A549 treated with Hydrocortisone at 1 μM for 4 hours (cell line): ENCODE results near the gene DENND11. TPM values are rescaled to one million over a fixed set of nuclear protein-coding genes. Genes with fewer than 3 reads are reported as not detected.

Source experiments
- total RNA-seq: library from RNA; stranded (reverse); fragments of 200-300 nt; extraction: Qiagen RNA extraction; gene quantifications from 5 replicates; pipeline ENCODE4 v1.2.3, GENCODE V29; 2022

Gene DENND11, protein sequence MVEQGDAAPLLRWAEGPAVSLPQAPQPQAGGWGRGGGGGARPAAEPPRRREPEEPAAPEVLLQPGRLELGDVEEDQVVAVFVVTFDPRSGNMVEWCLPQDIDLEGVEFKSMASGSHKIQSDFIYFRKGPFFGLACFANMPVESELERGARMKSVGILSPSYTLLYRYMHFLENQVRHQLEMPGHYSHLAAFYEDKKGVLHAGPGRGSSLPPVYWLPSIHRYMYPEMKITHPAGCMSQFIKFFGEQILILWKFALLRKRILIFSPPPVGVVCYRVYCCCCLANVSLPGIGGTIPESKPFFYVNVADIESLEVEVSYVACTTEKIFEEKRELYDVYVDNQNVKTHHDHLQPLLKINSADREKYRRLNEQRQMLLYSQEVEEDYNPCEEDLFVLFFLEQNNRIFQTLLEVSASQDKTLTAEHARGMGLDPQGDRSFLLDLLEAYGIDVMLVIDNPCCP
- total RNA-seq: 4.1 to 7.5 TPM (median 5.5 TPM) in 5 replicates

DNA sequence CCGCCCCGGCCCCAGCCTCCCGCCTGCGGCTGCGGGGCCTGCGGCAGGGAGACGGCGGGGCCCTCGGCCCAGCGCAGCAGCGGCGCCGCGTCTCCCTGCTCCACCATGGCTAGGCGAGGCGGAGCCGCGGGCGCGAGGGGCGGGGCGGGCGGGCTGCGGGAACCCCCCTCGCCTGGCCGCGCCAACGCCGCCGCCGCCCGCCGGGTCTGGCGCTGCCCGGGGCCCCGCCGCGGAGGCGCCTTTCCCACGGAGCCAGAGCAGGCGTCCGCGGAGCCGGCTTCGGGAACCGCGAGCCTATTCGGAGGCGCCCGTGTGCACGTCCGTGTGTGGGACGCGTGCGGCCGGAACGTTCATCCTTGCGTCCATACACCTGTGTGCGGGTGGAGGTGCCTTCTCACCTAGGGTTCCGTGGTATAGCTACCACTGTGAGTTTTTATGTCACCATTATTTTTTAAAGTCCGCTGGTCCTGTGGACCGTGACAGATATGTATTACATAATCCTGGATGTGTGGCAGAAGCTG is at the start of gene DENND11:
Gene DENND11 (minus strand): TSS at position 120 of the 521 bp plus-strand sequence. CDS start 13 bp downstream, at position 107.

DNA sequence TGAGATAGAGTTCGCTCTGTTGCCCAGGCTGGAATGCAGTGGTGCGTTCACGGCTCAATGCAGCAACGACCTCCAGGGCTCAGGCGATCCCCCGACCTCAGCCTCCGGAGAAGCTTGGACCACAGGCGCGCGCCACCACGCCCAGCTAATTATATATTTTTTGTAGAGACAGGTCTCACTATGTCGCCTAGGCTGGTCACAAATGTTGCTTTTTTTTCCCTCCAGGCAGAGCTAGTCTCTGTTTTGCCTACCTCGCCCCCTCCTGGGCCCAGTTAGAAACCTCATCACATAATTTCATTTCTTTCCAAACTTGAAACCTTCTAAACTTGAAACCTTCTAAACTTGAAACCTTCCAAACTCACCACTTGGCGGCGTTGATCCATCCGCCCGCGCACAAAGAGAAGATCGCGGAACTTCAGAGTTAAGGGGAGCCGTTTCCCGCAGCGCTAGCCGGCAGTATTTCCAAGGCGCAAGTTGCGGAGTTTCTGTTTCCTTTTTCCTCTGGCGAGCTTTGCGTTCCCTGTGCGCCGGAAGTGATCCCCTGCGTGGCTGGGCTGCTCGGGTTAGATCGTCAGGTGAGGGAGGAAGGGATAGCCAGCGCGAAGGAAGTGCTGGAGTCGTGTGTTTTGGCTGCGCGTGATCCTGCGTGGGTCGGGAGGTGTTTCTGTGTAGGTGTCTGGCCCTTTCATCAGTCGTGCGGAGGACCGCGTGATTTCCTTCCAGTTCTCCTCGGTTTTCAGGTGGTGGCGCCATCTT is 36.0 kb upstream of the DENND11 start, which contains the start of gene SSBP1:
Gene SSBP1 (plus strand): TSS at position 523 of the 756 bp plus-strand sequence. CDS start 809 bp downstream, outside the sequence.

GRCh38 chr7:141708351-141708750 is 6.4 kb upstream of the DENND11 start, which contains the start of gene WEE2:
Gene WEE2, plus strand, starts transcription at chr7:141708353. Its CDS starts 406 bp downstream, at chr7:141708759.

Other genes starting within 250 kb of the DENND11 start
- 26.8 to 39.2 TPM (median 29.6 TPM) in 5 replicates for gene AGK, start 150.8 kb downstream of the DENND11 start, total RNA-seq
- not detected in 5 replicates for gene WEE2, start 6.2 kb upstream of the DENND11 start, total RNA-seq
- 283 to 320 TPM (median 296 TPM) in 5 replicates for gene SSBP1, start 36.2 kb upstream of the DENND11 start, total RNA-seq
- gene TAS2R3, start 61.9 kb upstream of the DENND11 start, total RNA-seq: not detected in 5 replicates
- gene TAS2R4, start 74.5 kb upstream of the DENND11 start, total RNA-seq: 0.06 to 0.18 TPM (median 0.10 TPM) in 5 replicates
- 0.31 to 0.63 TPM (median 0.40 TPM) in 5 replicates for gene TAS2R5, start 88.1 kb upstream of the DENND11 start, total RNA-seq
- not detected in 5 replicates for gene PRSS37, start 139.3 kb upstream of the DENND11 start, total RNA-seq
- gene OR9A4, start 214.2 kb upstream of the DENND11 start, total RNA-seq: not detected in 5 replicates
- gene CLEC5A, start 244.8 kb upstream of the DENND11 start, total RNA-seq: not detected in 5 replicates